NCI-H1105 (cell line): ENCODE data around the gene GDI2.
"Not testable (repeated sequence)": the region's sequence is repeated elsewhere in the genome, so short reads cannot be mapped to it uniquely, and the experiment has no call there.

Source experiments
- DNase-seq: peaks from one replicate; lab custom pipeline; 2025; lab: John Stamatoyannopoulos, UW

Gene GDI2

DNA sequence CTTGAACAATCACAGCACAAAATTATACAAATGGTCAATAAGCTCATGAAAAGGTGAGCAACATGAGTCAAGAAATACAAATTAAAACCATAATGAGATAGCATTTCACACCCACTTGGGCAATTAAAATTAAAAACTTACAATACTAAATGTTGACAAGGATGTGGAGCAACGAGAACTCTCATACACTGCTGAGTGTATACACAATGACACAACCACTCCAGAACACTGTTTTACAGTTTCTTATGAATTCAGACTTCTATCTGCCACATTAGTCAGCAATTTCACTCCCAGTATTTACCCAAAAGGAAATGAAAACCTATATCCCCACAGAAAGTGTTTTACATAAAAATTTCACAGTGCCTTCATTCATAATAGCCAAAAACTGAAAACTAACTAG lies 31.1 kb downstream of the GDI2 start:
- no peak for DNase-seq

DNA sequence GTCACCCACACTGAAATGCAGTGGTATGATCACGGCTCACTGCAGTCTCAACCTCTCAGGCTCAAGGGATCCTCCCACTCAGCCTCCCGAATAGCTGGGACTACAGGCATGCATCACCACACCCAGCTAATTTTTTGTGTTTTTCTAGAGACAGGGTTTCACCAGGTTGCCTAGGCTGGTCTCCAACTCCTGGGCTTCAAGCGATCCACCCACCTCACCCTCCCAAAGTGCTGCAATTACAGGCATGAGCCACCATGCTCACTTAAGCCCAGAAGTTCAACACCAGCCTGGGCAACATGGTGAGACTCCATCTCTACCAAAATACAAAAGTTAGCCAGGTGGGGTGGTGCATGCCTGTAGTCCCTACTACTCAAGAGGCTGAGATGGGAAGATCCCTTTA lies 33.5 kb downstream of the GDI2 start:
- DNase-seq = no peak

DNA sequence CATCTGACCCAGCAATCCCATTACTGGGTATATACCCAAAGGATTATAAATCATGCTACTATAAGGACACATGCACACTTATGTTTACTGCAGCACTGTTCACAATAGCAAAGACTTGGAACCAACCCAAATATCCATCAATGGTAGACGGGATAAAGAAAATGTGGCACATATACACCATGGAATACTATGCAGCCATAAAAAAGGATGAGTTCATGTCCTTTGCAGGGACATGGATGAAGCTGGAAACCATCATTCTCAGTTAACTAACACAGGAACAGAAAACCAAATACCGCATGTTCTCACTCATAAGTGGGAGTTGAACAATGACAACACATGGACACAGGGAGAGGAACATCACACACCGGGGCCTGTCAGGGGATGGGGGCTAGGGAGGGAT lies 35.5 kb downstream of the GDI2 start:
- DNase-seq = not testable (repeated sequence)

DNA sequence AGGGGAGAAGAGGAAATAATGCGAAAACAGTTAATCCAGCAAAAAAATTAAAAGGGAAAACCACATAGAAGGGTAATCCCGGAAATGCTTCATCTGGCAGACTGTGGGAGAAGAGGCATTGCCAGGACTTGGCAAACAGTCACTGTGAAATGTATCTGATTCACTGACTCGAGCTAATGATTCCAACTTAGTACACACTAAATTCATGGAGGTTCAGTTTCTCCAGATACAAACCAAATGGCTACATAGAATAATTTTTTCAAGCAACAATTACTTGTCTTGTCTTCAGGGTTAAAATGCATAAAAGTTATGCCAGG lies 36.4 kb downstream of the GDI2 start:
- DNase-seq = no peak

DNA sequence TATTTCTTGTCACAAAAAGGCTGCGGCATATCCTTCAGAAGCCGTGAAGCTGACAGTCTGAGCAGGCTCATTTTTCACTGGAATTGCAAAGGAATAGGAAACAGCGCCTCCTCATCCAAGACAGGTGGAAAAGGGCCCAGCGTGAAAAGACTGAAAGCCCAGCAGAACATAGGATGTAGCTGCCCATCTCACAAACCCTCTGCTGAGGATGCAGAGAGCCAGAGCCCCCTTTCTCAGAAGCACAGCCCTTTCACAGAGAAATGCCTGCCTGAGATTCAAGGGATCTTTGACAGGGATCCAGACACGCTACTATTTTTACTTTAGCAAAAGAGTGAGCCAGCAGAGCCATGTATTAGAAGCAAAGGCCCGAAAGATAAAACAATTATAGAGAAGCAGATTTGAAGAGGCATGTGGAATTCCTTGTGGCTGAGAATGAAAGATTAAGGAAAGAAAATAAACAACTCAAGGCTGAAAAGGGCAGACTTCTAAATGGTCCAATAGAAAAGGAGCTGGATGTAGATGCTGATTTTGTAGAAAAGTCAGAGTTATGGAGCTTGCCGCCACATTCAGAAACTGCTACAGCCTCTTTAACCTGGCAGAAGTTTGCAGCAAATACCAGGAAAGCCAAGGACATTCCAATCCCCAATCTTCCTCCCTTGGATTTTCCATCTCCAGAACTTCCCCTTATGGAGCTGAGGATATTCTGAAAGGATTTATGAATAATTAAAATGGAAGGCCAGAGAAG lies 36.9 kb downstream of the GDI2 start:
- no peak for DNase-seq

DNA sequence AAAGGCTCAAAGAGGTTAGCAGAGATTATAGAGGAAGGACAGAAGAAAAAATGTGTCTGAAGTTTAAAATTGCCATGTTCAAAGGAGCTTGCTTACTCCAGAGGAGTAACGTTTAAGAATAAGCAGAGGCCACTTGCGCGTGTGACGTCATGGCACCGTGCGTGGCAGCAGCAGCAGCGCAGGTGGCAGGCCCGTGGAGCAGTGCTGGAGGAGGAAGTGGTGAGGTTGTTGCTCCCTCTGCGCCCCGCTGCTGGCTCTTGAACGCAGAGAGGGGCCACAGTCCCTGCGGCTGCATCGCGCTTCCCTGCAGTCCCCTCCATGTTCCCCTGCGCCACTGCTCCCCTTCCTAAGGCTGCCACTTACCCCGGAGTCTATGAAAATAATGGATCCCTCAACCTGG lies 37.5 kb downstream of the GDI2 start:
- no peak for DNase-seq

DNA sequence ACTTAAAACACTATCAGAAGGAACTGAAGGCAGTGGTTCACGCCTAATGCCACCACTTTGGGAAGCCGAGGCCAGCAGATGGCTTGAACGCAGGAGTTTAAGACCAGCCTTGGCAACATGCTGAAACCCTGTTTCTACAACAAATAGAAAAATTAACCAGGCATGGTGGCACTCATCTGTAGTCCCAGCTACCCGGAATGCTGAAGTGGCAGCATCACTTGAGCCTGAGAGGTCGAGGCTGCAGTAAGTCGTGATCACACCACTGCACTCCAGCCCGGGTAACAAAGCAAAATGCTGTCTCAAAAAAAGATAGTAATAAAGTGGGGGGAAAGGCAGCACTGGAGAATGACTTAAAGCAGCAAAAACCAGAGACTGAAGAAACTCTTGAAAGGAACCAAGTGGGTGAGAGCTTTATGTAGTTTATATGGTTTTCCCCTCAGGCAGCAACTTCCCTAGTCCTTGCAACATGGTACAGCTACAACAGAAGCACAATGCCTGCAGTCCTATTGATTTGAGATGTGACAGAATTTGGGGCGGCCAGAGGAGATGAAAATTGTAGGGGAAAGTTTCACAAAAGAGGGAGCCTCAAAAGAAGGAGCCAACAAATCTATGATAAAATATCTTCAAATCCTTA lies 38.1 kb downstream of the GDI2 start:
- no peak for DNase-seq

DNA sequence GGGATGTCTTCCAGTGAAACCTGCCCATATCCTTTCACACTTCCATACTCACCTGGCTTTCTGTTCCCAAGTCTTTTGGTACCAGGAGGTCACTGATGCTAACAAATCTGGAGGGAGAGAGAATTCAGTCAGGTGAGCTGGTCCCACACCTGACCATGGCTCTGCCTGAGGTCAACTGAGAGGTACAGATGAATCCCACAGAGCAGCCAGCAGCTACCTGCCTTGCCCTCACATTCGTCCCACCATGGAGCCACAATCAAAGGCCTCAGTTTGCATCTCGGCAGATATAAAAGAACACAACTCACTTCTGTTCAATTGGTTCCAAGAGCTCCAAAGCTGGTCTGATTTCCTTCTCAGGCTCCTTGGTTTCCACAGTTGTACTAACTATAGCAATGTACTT lies 47.0 kb downstream of the GDI2 start:
- no peak for DNase-seq

DNA sequence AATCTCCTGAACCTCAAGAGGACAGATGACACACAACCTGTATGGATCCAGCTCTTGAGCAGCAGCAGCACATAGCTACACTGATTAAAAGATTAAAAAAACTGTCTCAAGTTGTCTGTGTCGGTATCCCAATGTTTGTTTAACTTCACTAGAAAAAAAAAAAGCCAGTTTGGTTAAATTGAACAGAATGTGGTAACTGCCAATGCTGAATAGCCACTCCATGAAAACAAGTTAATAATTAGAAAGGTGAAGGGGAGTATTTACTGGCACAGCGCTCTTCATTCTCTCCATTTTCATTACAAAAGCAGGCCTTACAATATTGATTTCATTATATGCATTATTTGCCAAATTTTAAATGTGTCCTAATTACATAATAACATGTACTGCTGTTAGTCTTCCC lies 47.6 kb downstream of the GDI2 start:
- DNase-seq = no peak

DNA sequence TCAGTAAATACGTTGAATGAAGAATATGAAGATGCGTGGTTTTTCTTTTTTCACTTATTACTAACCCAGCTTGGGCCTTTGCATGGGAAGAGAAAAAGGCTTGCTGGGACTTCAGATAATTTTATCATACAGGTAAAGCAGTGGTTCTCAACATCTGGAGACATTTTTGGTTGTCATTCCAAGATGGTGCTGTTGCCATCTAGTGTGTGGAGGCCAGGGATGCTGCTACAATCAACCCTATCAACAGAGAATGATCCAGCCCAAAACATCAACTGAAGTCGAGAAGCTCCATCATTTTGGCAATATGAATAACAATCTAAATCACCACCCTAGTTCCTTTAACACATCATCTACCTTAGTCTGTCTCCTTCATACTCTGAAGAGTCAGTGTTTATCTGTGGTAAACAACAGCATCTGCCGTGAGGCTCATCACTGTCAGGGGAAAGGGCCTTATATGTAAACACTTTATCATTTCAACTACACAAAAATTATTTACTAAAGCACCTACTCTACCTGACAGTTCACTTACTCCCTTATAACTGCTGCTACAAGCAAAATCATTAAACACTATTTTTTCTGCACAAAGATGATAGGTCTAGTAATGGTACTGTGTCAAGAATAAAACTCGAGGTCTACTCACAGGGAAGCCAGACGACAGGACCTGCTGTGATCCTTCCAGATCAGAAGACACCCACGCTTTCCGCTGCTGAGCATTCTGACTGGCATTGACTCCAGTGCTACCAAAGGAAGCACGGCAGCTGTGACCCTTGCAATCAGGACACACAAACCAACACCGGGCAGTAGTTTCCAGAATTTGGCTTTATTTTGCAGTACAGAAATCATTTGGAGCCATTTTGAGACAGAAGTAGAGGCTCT lies 48.6 kb downstream of the GDI2 start:
- DNase-seq = no peak

DNA sequence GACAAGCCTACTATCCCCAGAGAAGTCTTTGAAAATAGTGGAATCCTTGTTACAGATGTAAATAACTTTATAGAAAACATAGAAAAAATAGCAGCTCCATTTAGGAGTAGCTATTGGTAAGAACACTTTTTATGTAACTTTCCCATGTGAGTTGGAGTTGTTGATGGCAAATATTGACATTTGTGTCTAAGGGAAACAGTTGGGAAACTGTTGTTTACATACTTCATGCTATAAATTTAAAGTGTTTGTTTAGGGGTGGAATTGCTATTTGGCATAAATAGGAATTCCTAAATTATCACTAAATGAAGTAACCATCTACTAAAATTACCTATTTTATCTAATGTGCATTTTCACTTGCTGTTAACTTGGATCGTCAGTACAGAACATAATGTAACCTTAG lies 50.7 kb downstream of the GDI2 start:
- no peak for DNase-seq

DNA sequence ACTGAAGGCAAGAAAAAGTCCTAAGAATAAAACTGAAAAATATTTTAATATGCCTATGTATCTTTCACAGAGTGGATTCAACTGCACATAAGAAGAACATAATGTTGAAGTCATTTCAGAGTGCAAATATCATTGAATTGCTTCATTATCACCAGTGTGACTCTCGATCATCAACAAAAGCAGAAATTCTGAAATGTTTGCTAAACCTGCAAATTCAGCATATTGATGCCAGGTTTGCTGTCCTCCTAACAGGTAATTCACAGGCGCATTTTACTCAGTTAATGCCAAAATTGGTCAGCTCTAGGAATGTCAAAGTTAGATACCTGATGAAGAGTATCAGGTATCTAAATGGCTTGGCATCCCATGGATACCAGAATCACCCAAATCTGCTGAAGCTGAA lies 52.0 kb downstream of the GDI2 start:
- DNase-seq = no peak

DNA sequence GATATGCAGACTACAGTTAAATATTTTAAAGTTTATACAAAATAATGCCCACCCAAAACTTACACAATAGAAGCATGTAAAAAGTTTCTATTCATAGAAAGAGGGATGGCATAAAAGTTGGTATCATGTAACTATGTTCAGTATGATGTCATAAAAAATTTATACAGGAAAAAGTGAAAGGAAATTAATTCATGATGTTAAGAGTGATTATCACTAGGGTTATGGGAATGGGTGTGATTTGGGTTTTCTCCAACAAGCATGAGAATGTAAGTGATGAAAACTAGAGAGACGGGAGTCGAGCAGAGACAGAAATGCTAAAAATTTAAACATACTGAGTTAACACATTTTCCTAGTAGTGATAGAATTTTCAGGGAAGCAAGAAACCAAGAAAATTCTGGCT lies 52.7 kb downstream of the GDI2 start:
- DNase-seq = no peak

DNA sequence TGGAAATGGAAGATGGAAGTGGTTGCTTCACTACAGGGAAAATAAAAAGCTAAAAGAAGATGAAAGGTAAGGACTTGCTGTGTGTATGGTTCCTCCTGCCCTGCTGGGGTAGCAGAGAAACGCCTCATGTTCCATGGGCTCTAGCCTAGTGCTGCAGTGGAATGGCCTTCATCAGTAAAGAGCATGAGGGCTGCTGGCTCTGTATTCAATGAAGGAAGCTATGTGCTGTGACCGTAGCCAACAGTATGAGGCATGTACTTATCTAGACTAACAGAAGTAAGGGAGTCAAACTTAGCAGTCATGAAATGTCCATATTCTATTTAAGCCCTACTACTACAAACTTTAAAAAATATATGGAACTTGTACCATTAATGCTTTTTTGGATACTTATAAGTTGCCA lies 54.3 kb downstream of the GDI2 start:
- DNase-seq = no peak

DNA sequence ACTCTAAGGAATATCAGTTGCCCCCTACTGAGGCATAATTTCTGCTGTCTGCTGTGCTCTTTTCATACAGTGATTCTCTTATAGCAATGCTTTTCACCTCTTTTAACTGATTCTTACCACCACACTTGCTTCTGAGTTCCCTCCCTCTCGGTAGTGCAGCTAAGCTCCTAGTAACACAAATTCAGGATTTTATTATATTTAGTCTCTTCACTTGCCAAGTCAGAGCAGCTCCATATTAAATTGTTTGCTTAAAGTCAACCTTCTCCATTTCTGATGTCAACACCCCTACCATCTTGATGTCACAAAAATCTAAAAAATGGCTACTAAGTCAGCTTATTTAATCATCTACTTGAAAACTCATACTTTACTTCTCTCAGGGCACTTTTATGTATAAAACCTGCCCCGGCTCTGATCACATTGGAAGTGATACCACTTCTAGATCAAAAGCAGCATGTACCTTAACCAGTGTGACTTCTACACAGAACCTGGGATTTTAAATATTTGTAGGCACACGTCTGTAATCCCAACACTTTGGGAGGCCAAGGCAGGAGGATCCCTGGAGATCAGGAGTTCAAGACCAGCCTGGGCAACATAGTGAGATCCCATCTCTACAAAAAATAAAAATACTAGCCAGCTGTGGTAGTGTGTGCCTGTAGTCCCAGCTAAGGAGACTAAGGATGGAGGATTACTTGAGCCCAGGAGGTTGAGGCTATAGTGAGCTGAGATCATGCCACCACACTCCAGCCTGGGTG lies 55.3 kb downstream of the GDI2 start:
- DNase-seq = no peak

DNA sequence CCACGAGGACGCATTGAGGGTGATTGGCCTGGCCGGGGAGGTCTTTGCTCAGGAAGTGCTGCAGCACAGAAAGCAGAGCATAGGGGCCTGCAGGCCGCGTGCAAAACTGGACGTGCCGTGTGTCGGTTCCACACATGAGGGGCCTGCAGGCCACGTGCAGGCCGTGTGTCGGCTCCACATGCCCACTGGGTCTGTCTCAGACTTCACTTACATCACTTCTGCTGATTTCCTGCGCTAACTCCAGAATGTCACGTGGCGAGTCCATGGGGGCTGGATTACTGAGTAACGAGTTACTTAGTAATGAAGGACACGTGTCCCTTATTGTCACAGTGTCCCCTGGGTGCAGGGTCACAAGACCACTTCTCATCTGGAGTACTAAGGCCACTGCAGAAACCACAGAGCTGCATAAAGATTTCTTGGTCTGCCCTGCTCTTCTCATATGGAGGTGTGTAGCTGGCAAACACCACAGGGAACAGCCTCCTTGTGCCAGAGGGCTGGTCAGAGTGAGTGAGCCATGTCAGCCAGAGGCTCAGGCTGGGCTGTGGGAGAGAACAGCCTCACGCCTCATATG lies 60.8 kb downstream of the GDI2 start:
- DNase-seq = no peak

DNA sequence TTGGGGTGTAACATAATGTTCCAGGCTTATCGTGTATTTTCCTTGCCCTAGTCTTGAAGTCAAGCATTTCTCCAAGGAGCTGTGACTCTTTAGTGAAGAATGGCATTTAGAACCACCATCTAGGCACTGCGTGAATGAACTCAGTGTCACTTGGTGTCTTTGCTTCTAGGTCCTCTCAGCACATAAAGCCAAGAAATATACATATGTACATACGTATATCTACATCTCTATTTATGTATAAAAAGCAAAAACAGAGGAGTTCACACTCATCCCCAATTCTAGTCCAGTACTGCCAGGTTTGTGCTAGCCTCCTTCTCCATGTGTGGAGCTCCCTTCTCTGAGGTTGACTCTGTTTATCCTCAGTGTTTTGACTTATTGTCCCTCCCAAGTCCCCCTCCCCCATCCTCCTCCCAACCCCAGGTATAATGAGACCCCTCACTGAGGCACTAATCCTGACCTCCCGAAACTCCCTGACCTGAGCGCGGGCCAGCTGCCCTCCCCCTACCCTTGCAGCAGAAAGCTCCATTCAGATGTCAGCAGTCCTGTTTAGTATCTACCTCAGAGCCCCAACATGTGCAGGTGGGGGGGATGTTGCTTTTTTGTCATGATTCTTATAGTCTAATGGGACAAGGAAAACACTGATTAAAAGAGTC lies 61.5 kb downstream of the GDI2 start:
- no peak for DNase-seq

DNA sequence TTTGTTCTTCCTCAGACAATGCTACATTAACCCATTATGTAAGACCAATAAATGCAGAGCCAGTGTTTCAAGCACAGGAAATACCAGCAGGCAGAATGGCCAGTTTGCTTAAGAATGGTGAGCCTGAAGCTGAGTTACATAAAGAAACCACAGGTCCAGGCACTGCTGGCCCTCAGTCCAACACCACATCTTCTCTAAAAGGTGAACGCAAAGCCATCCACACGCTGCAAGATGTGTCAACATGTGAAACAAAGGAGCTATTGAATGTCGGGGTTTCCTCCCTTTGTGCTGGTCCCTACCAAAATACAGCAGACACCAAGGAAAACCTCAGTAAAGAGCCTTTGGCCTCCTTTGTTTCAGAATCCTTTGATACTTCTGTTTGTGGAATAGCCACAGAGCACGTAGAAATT lies 64.8 kb downstream of the GDI2 start:
- no peak for DNase-seq

DNA sequence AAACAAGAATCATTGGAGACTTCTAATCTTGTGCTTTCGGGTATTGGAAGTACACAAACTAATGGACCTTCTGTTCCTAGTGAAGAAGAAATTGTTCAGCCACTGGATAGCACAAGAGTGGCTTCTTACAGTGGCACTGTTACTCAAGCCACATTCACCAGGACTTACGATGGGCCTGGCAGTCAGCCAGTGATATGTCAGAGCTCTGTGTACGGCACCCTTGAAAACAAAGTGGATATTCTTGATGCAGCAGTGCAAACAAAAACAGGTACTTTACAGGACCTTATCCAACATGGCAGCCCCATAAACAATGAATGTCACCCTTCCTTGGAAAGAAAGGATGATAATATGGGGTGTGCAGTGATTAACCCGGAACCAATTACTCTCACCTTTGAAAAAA lies 67.0 kb downstream of the GDI2 start:
- no peak for DNase-seq

DNA sequence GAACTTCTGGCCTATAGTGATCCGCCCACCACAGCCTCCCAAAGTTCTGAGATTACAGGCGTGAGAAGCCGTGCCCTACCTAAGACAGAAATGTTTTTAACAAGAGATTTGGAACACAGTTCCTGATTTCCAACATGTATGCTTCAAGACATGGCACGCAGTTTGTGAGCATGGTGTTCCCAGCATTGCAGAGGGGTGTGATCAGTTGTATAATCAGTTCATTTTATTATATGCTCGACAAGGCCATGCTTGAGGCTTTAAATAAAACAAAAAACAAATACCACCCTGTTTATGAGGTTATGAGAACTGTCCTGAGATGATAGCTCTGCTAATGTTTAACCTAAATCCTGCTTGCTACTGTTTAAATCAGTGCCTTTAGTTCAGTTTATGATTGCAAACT lies 68.4 kb downstream of the GDI2 start:
- no peak for DNase-seq

DNA sequence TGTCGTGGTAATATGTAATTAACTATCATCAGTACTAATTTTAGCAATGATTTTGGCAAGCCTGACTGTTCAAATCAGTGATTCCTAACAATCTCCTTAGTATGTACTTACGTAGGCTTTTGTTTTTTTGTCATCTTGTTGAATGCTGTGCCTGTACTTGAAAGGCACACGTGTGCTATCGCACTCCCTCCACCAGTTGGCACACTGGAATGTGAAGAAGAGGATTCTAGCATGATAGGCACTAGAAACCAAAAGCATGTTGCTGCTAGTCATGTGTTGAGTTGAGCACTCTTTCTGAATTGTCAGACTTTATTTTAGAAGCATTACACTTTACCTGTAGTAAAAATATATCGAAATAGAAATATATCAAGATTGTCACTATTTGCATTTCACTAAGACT lies 69.5 kb downstream of the GDI2 start:
- no peak for DNase-seq

DNA sequence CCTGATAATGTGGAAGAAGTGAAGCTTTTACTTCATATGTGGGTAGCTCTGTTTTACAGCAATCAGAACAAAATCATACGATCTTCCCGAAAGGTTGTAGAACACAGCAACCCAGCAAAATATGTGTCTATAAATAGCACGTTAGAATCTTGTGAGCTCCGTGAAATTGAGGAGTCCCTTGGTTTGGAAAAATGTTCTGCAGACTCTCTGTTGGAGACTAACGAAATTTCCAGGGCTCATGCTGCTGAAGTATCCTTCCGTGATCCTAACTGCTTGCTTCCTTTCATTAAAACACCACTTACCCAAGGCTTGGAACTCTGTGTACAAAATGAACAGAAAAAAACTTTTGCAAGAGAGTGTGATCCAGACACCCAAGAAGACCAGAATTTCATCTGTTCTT lies 71.1 kb downstream of the GDI2 start:
- DNase-seq = no peak
